Central memory CD8-positive, alpha-beta T cell (primary cell): ENCODE results near the gene RASAL1.

Source experiments
- ATAC-seq: fragments of 150-1000 bp; cut with Tn5 transposase; replicated peaks from 2 replicates; pipeline ENCODE4 v1.10.0; 2022; ENCODE audit warnings: mild to moderate bottlenecking, moderate FRiP score, moderate number of reproducible peaks; ENCODE audit not compliant: poor library complexity, severe bottlenecking; ENCODE audit errors: extremely low read depth
- DNase-seq, 2 donors: peaks; one replicate each; pipeline ENCODE4 v3.0.0; 2021; ENCODE audit warnings: low spot score in 2 of 2
- H3K27ac Mint-ChIP-seq: one replicate; pipeline ENCODE4 v1.8.0; 2022; ENCODE audit warnings: low read depth, mild to moderate bottlenecking, moderate library complexity, mixed read lengths
- H3K27me3 Mint-ChIP-seq: one replicate; pipeline ENCODE4 v1.8.0; 2022; ENCODE audit warnings: mixed read lengths
- H3K36me3 Mint-ChIP-seq: one replicate; pipeline ENCODE4 v1.8.0; 2022; ENCODE audit warnings: mild to moderate bottlenecking, moderate library complexity, mixed read lengths; ENCODE audit not compliant: insufficient read depth
- H3K4me1 Mint-ChIP-seq: one replicate; pipeline ENCODE4 v1.8.0; 2022; ENCODE audit warnings: mixed read lengths
- H3K4me3 Mint-ChIP-seq: one replicate; pipeline ENCODE4 v1.8.0; 2022; ENCODE audit warnings: mild to moderate bottlenecking, moderate library complexity, mixed read lengths
- H3K9me3 Mint-ChIP-seq: one replicate; pipeline ENCODE4 v1.8.0; 2022; ENCODE audit warnings: mixed read lengths

Gene RASAL1, protein sequence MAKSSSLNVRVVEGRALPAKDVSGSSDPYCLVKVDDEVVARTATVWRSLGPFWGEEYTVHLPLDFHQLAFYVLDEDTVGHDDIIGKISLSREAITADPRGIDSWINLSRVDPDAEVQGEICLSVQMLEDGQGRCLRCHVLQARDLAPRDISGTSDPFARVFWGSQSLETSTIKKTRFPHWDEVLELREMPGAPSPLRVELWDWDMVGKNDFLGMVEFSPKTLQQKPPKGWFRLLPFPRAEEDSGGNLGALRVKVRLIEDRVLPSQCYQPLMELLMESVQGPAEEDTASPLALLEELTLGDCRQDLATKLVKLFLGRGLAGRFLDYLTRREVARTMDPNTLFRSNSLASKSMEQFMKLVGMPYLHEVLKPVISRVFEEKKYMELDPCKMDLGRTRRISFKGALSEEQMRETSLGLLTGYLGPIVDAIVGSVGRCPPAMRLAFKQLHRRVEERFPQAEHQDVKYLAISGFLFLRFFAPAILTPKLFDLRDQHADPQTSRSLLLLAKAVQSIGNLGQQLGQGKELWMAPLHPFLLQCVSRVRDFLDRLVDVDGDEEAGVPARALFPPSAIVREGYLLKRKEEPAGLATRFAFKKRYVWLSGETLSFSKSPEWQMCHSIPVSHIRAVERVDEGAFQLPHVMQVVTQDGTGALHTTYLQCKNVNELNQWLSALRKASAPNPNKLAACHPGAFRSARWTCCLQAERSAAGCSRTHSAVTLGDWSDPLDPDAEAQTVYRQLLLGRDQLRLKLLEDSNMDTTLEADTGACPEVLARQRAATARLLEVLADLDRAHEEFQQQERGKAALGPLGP

DNA sequence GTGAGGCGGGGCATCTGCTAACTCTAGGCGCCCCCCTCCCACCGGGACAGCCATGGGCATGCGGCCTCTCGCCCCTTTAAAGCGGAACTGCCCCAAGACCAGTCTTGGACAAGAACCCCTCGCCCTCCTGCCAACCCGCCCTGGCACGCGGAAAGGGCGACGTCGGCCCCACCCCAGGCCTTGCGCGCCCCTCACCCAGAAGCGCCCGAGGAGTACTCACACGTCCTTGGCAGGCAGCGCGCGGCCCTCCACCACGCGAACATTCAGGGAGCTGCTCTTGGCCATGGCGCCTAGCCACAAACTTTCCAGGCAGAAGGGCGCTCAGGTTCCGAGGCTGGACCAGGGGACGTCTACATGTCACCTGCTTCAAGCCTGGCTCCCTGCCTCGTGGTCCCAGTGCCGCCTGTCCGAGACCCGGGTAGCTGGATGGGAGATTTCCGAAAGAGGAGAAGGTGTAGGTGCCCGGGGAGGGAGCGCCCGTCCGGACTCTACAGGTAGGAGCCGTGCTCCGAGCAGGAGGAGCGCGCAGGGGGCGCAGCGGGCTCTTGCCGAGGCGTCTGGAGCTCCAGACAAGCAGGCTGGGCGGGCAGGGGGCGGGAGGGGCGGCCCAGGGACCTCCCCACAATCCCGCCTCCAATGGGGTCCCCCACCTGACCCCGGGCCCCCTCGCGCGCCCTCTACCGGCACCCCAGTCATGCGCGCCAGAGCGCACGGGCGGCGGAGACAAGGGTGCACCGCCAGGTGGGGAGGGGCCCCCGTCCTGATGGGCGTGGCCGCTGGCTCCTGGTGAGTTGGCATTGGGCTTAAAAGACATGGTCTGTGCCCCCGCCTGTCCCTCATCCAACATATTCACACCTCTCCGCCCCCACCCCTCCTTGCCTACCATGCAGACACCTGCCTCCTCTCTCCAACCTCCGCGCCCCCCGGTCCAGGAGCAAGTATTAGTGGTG lies at the start of gene RASAL1:
TSS of gene RASAL1 (minus strand) at position 584 of the 950 bp plus-strand sequence. CDS start at position 285, 299 bp downstream.
- peak within 1 kb of the TSS; percentile 77 for H3K4me3 Mint-ChIP-seq
- H3K27me3 Mint-ChIP-seq: peaks cover 21% of the 10 kb centered on the region
- peak within 1 kb of the TSS; percentile 92 for H3K27ac Mint-ChIP-seq
- peaks cover 13% of the 10 kb centered on the region for H3K4me1 Mint-ChIP-seq
- no peaks in the 10 kb centered on the region for H3K36me3 Mint-ChIP-seq
- peak; percentile 74 for ATAC-seq
- DNase-seq: peak; percentile 55 to 57
- no peaks in the 10 kb centered on the region for H3K9me3 Mint-ChIP-seq

DNA sequence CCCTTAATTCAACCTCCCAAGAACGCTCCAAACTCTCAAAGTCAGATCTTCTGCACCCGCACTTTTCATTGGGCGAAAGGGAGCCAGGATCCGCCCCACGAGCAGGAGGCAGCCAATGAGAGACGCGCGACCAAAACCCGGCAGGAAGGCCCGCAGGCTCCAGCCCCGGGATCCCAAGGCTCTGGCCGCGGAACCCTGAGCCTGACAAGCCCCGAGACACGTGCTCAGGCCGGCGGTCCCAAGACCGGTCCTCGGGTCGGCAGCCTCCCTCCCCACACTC lies 49.3 kb upstream of the RASAL1 start:
- peak overlapping the region; percentile 91 for H3K27ac Mint-ChIP-seq
- H3K9me3 Mint-ChIP-seq: no peaks in the 10 kb centered on the region
- peak; percentile 83 to 85 for DNase-seq
- peaks cover 25% of the 10 kb centered on the region for H3K36me3 Mint-ChIP-seq
- H3K4me1 Mint-ChIP-seq: peaks cover 26% of the 10 kb centered on the region
- peak; percentile 83 for ATAC-seq
- H3K27me3 Mint-ChIP-seq: no peaks in the 10 kb centered on the region
- H3K4me3 Mint-ChIP-seq: peak overlapping the region; percentile 86

DNA sequence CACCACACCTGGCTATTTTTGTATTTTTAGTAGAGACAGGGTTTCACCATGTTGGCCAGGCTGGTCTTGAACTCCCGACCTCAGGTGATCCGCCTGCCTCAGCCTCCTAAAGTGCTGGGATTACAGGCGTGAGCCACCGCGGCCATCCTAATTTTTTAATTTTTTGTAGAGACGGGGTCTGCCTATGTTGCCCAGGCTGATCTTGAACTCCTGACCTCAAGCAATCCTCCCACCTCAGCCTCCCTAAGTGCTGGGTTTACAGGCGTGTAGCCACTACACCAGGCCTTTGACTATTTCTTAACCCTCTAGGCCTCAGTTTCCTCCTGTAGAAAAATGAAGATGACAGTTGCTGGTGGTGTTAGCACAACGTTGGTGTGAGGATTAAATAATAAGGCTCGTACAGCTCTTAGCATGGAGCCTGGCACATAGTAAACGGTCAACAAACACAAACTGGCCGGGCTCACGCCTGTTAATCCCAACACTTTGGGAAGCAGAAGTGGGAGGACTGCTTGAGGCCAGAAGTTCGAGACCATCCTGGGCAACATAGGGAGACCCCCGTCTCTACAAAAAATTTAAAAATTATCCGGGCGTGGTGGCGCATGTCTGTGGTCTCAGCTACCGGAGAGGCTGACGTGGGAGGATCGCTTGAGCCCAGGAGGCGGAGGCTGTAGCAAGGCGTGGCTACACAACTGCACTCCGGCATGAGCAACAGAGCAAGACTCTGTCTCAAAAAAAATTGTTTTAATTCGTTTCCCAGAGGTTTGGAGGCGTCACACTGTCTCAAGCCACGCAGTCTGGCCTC lies 48.7 kb upstream of the RASAL1 start:
- no peaks in the 10 kb centered on the region for H3K9me3 Mint-ChIP-seq
- H3K27ac Mint-ChIP-seq: peak overlapping the region; percentile 91
- DNase-seq (no peak), ATAC-seq (peak; percentile 67)
- no peaks in the 10 kb centered on the region for H3K27me3 Mint-ChIP-seq
- H3K4me1 Mint-ChIP-seq: peaks cover 23% of the 10 kb centered on the region
- H3K36me3 Mint-ChIP-seq: peaks cover 29% of the 10 kb centered on the region
- peak overlapping the region; percentile 86 for H3K4me3 Mint-ChIP-seq

DNA sequence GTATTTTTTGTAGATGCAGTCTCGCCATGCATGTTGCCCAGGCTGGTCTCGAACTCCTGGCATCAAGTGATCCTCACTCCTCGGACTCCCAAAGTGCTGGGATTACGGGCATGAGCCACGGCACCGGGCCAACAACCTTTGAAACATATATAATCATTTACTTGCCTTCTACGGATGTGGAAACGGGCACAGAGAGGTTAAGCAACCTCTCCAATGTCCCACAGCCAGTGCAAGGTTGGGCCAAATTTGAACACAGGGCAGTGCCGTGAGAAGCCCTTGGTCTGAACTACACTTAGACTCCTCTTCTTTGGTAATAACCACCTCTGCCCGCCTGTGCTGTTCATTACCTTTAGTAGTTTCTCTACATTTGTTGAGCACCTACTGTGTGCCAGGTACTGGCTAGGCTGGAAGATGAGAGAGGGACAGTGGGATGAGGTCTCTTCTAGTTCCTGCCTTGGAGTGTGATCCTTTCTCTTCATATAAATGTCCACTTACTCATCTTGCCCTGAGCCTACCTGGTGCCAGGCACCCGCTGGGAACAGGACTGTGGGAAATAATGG lies 47.5 kb upstream of the RASAL1 start:
- peaks cover 32% of the 10 kb centered on the region for H3K36me3 Mint-ChIP-seq
- peaks cover 20% of the 10 kb centered on the region for H3K4me1 Mint-ChIP-seq
- no peaks in the 10 kb centered on the region for H3K27me3 Mint-ChIP-seq
- ATAC-seq (no peak), DNase-seq (no peak)
- no peaks in the 10 kb centered on the region for H3K9me3 Mint-ChIP-seq
- H3K27ac Mint-ChIP-seq: peak overlapping the region; percentile 61
- H3K4me3 Mint-ChIP-seq: no peak overlapping the region

DNA sequence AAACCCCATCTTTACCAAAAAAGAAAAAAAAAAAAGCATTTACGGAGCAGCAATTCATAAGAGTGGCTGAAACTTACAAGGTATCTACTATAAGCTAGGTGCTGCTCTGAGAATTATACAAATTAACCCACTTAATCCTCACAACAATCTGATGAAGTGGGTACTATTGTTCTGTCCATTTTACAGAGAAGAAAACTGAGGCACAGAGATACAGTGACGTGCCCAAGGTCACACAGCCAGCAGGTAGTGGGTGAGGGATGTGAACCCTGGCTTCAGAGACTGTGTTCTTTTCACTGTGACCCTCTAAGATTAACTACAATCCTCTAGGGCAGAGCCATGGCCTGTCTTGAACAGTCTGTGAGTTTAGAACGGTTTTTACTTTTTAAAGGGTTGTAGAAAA lies 46.4 kb upstream of the RASAL1 start:
- ATAC-seq (no peak), DNase-seq (no peak)
- Mint-ChIP-seq H3K27me3 (no peaks in the 10 kb centered on the region), H3K4me1 (peaks cover 16% of the 10 kb centered on the region), H3K36me3 (peaks cover 40% of the 10 kb centered on the region), H3K27ac (no peak overlapping the region), H3K9me3 (no peaks in the 10 kb centered on the region), H3K4me3 (no peak overlapping the region)

DNA sequence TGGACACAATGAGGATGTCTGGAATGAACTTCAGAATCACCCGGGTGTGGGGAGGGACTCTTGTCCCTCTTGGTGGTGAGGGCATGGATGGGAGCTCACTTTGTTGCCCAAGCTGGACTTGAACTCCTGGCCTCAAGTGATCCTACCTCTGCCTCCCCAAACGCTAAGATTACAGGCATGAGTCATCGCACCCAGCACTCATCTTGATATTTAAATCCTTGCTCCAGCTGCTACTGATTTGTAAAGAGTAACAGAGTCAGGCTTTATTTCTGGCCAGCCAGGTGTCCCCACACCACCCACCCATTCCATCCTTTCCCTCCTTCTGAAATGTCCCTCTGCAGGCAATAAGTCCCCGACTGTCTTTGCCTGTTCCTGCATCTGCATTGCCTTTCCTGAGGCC lies 44.8 kb upstream of the RASAL1 start:
- no peak for ATAC-seq
- H3K4me3 Mint-ChIP-seq: no peak overlapping the region
- H3K27me3 Mint-ChIP-seq: no peaks in the 10 kb centered on the region
- H3K9me3 Mint-ChIP-seq: no peaks in the 10 kb centered on the region
- DNase-seq: no peak
- peaks cover 53% of the 10 kb centered on the region for H3K36me3 Mint-ChIP-seq
- H3K4me1 Mint-ChIP-seq: peaks cover 6% of the 10 kb centered on the region
- no peak overlapping the region for H3K27ac Mint-ChIP-seq

DNA sequence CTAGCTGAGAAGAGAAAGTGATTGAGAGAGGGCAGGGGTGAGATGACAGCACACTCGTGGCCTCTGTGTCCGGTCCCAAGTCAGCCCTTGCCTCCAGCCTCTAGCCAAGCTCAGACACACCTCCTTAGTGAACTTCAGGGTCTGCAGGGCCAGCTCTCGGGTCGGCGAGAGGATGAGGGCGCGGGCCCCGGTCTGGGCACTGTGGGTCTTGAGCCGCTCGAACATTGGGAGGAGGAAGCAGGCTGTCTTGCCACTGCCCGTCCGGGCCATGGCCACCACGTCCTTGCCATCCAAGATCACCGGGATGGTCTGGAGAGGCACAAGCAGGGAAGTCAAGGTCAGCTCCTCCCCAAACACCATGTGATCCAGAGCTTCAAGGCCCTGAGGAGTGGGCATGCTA lies 43.5 kb upstream of the RASAL1 start:
- Mint-ChIP-seq H3K4me1 (peaks cover 11% of the 10 kb centered on the region), H3K4me3 (no peak overlapping the region), H3K9me3 (no peaks in the 10 kb centered on the region), H3K27me3 (no peaks in the 10 kb centered on the region), H3K27ac (no peak overlapping the region), H3K36me3 (peaks cover 56% of the 10 kb centered on the region)
- DNase-seq: no peak
- no peak for ATAC-seq

DNA sequence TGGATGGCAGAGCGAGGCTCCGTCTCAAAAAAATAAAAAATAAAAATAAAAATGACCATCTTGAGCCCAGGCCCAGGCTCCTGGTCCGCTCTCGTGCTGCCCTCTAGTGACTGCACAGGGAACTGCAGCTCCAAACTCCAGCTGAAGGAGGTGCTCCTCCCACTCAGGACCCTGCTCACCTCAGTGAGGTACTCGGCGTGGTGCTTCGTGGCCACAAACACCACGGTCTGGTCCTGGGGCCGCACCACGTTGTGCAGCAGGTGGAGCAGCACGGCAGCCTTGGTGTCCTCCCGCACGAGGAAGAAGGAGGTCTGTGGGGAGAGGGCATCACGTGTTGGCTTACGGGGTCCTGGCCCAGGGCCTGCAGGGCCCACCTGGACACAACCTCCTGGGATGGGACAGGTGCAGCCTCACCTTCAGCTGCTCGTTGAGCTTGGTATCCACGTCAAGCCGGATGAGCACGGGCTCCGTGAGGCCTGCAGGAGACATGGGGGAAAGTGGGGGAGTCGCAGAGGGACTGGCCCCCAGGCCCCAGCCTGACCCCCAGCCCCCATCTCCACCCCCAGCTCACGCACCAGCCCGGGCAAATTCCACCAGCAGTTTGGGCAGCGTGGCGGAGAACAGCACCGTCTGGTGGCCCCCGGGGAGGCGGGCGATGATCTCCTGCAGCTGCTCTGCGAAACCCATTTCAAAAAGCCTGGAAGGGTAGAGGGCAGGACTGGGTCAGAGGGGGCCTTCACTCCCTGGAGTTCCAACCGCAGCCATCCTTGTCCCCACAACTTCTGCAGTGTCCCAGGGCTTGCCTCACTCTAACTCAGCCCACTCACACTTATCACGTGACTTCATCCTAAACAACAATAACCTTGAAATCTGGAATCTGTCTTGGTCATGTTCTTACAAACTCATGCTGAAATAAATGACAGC lies 39.2 kb upstream of the RASAL1 start:
- Mint-ChIP-seq H3K4me1 (peaks cover 11% of the 10 kb centered on the region), H3K9me3 (no peaks in the 10 kb centered on the region), H3K4me3 (no peak overlapping the region), H3K36me3 (peaks cover 77% of the 10 kb centered on the region), H3K27me3 (no peaks in the 10 kb centered on the region), H3K27ac (no peak overlapping the region)
- DNase-seq: peak; percentile 67 to 78
- ATAC-seq: peak; percentile 54

DNA sequence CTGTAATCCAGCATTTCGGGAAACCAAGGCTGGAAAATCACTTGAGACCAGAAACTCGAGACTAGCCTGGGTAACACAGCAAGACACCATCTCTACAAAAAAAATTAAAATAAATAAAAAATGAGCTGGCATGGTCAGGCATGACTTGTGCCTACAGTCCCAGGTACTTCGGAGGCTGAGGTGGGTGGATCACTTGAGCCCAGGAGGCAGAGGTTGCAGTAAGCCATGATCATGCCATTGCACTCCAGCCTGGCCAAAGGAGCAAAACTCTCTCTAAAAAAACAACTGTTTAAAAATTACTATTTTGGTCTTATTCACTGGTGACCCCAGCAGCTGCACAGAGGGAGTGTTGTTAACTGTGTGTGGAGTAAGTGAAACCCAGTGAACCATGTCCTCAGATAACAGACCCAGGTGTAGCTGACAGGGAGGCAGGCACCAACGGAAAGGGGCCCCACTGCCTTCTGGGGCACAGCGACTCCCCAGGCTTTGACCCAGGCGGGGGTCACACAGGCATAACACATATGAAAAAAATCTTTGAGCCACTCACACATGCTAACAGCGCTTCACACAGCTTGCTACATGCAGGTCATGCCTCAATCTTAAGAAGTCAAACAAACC lies 37.6 kb upstream of the RASAL1 start:
- DNase-seq (no peak), ATAC-seq (no peak)
- H3K4me1 Mint-ChIP-seq: peaks cover 11% of the 10 kb centered on the region
- H3K9me3 Mint-ChIP-seq: no peaks in the 10 kb centered on the region
- H3K36me3 Mint-ChIP-seq: peaks cover 81% of the 10 kb centered on the region
- H3K27ac Mint-ChIP-seq: no peak overlapping the region
- H3K27me3 Mint-ChIP-seq: no peaks in the 10 kb centered on the region
- no peak overlapping the region for H3K4me3 Mint-ChIP-seq

DNA sequence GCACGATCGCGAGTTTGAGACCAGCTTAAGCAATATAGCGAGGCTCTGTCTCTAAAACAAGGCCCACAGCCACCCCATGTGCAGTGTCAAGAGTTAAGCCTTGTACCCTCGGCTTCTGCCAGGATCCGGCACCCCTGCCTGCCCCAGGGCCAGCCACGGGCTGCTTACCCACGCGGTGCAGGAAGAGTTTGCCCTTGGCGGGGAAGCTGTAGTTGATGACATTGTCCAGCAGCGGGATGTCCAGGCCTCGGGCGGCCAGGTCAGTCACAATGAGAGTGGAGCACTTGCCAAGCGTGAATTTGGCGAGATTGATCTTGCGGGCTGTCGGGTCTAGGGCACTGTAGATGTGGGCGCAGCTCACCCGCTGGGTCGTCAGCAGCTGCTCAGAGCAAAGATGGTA lies 36.6 kb upstream of the RASAL1 start:
- H3K27ac Mint-ChIP-seq: peak overlapping the region; percentile 51
- DNase-seq (no peak), ATAC-seq (no peak)
- peaks cover 75% of the 10 kb centered on the region for H3K36me3 Mint-ChIP-seq
- H3K4me1 Mint-ChIP-seq: peaks cover 11% of the 10 kb centered on the region
- H3K4me3 Mint-ChIP-seq: no peak overlapping the region
- no peaks in the 10 kb centered on the region for H3K9me3 Mint-ChIP-seq
- no peaks in the 10 kb centered on the region for H3K27me3 Mint-ChIP-seq
